H9 (cell line): Measurements from ENCODE around the gene GPC6. TPM values are rescaled to one million over a fixed set of nuclear protein-coding genes. Genes with fewer than 3 reads are reported as not detected.

ENCODE experiments used
- DNase-seq: peaks from one replicate; pipeline ENCODE4 v3.0.0-alpha.2; 2017
- H2AFZ ChIP-seq: one replicate; pipeline ENCODE4 v1.6.1; 2013; ENCODE audit warnings: mild to moderate bottlenecking, low read length, control low read depth, moderate library complexity
- H2AK5ac ChIP-seq: 2 replicates; pipeline ENCODE4 v1.6.1; 2013; ENCODE audit warnings: low read length, control low read depth, mixed read lengths; ENCODE audit not compliant: insufficient read length
- H2BK120ac ChIP-seq: one replicate; pipeline ENCODE4 v1.6.1; 2013; ENCODE audit warnings: low read depth, mild to moderate bottlenecking, low read length, control low read depth, inconsistent platforms; ENCODE audit not compliant: poor library complexity, severe bottlenecking
- H2BK12ac ChIP-seq: 2 replicates; pipeline ENCODE4 v1.6.1; 2013; ENCODE audit warnings: low read length, control low read depth, mixed read lengths, low read depth; ENCODE audit not compliant: insufficient read length
- H2BK15ac ChIP-seq: 2 replicates; pipeline ENCODE4 v1.6.1; 2013; ENCODE audit warnings: low read depth, low read length, control low read depth
- H2BK20ac ChIP-seq: one replicate; pipeline ENCODE4 v1.6.1; 2013; ENCODE audit warnings: low read depth, mild to moderate bottlenecking, low read length, control low read depth, inconsistent platforms; ENCODE audit not compliant: poor library complexity, severe bottlenecking
- H2BK5ac ChIP-seq: 2 replicates; pipeline ENCODE4 v1.6.1; 2013; ENCODE audit warnings: low read length, control low read depth, mixed read lengths; ENCODE audit not compliant: insufficient read length
- H3K14ac ChIP-seq: 2 replicates; pipeline ENCODE4 v1.6.1; 2013; ENCODE audit warnings: low read length, control low read depth; ENCODE audit not compliant: insufficient read depth
- H3K18ac ChIP-seq: 2 replicates; pipeline ENCODE4 v1.6.1; 2013; ENCODE audit warnings: low read depth, mild to moderate bottlenecking, mixed read lengths, low read length, control low read depth; ENCODE audit not compliant: insufficient read length
- H3K23ac ChIP-seq: 2 replicates; pipeline ENCODE4 v1.6.1; 2013; ENCODE audit warnings: low read length, control low read depth, mixed read lengths, low read depth; ENCODE audit not compliant: insufficient read length
- H3K23me2 ChIP-seq: 2 replicates; pipeline ENCODE4 v1.6.1; 2013; ENCODE audit warnings: low read depth, mild to moderate bottlenecking, mixed read lengths, low read length, control low read depth; ENCODE audit not compliant: insufficient read length, poor library complexity, severe bottlenecking
- H3K27ac ChIP-seq: 2 replicates; pipeline ENCODE4 v1.5.1; 2013; ENCODE audit warnings: low read length, control low read depth, mixed read lengths, low read depth; ENCODE audit not compliant: insufficient read length
- H3K27me3 ChIP-seq: 2 replicates; pipeline ENCODE4 v1.6.1; 2013; ENCODE audit warnings: low read length, control low read depth, inconsistent platforms; ENCODE audit not compliant: insufficient read depth
- H3K4ac ChIP-seq: 2 replicates; pipeline ENCODE4 v1.6.1; 2013; ENCODE audit warnings: low read depth, mild to moderate bottlenecking, control low read depth, inconsistent platforms, low read length, moderate library complexity
- H3K4me1 ChIP-seq: 2 replicates; pipeline ENCODE4 v1.6.1; 2013; ENCODE audit warnings: low read length, control low read depth, inconsistent platforms; ENCODE audit not compliant: insufficient read depth
- H3K4me2 ChIP-seq: 2 replicates; pipeline ENCODE4 v1.6.1; 2013; ENCODE audit warnings: low read length, control low read depth, mixed read lengths; ENCODE audit not compliant: insufficient read length, insufficient read depth
- H3K56ac ChIP-seq: 2 replicates; pipeline ENCODE4 v1.6.1; 2013; ENCODE audit warnings: low read depth, mild to moderate bottlenecking, mixed read lengths, low read length, control low read depth; ENCODE audit not compliant: insufficient read length
- H3K79me1 ChIP-seq: 2 replicates; pipeline ENCODE4 v1.6.1; 2013; ENCODE audit warnings: low read depth, mild to moderate bottlenecking, moderate library complexity, low read length, control low read depth, inconsistent platforms; ENCODE audit not compliant: insufficient read depth, poor library complexity, severe bottlenecking
- H3K79me2 ChIP-seq: 2 replicates; pipeline ENCODE4 v1.6.1; 2013; ENCODE audit warnings: low read length, control low read depth, inconsistent platforms; ENCODE audit not compliant: insufficient read depth
- H3K9ac ChIP-seq: 2 replicates; pipeline ENCODE4 v1.6.1; 2013; ENCODE audit warnings: low read length, control low read depth, mixed read lengths; ENCODE audit not compliant: insufficient read length; ENCODE audit errors: extremely low read depth
- H3K9me3 ChIP-seq: one replicate; pipeline ENCODE4 v1.6.1; 2013; ENCODE audit warnings: low read depth, low read length, inconsistent platforms; ENCODE audit not compliant: control insufficient read depth
- H3T11ph ChIP-seq: one replicate; pipeline ENCODE4 v1.6.1; 2013; ENCODE audit warnings: mild to moderate bottlenecking, low read length, control low read depth, inconsistent platforms
- H4K20me1 ChIP-seq: one replicate; pipeline ENCODE4 v1.6.1; 2013; ENCODE audit not compliant: control insufficient read depth, insufficient read length, insufficient read depth
- H4K5ac ChIP-seq: 2 replicates; pipeline ENCODE4 v1.6.1; 2013; ENCODE audit warnings: low read depth, mild to moderate bottlenecking, mixed read lengths, low read length, control low read depth; ENCODE audit not compliant: insufficient read length
- H4K8ac ChIP-seq: replicated peaks from 2 replicates; pipeline ENCODE4 v1.6.1; 2013; ENCODE audit warnings: low read length, control low read depth, mixed read lengths, low read depth; ENCODE audit not compliant: insufficient read length
- H4K91ac ChIP-seq: 2 replicates; pipeline ENCODE4 v1.6.1; 2013; ENCODE audit warnings: low read depth, mild to moderate bottlenecking, moderate library complexity, mixed read lengths, low read length, control low read depth; ENCODE audit not compliant: insufficient read length
- H3K27ac Mint-ChIP-seq, 3 experiments: 2 replicates in 2 of 3; 3 replicates in 1 of 3; pipeline ENCODE4 v1.8.0; 2020 to 2021; ENCODE audit warnings: mixed read lengths in 3 of 3, mild to moderate bottlenecking in 1 of 3, moderate library complexity in 1 of 3
- H3K27me3 Mint-ChIP-seq: 2 replicates; pipeline ENCODE4 v1.8.0; 2021; ENCODE audit warnings: low read depth, mild to moderate bottlenecking, moderate library complexity, mixed read lengths
- H3K36me3 Mint-ChIP-seq, 3 experiments: 2 replicates in 2 of 3; 3 replicates in 1 of 3; pipeline ENCODE4 v1.8.0; 2020 to 2021; ENCODE audit warnings: low read depth in 3 of 3, mixed read lengths in 3 of 3; ENCODE audit not compliant: insufficient read depth in 1 of 3
- H3K4me1 Mint-ChIP-seq, 2 experiments: 2 replicates each; pipeline ENCODE4 v1.8.0; 2020; ENCODE audit warnings: mixed read lengths in 2 of 2
- H3K4me3 Mint-ChIP-seq, 2 experiments: 2 replicates in 1 of 2; 3 replicates in 1 of 2; pipeline ENCODE4 v1.8.0; 2020 to 2021; ENCODE audit warnings: mild to moderate bottlenecking in 2 of 2, mixed read lengths in 2 of 2, moderate library complexity in 1 of 2
- H3K9me3 Mint-ChIP-seq, 2 experiments: 2 replicates in 1 of 2; 3 replicates in 1 of 2; pipeline ENCODE4 v1.8.0; 2020; ENCODE audit warnings: mild to moderate bottlenecking in 2 of 2, mixed read lengths in 2 of 2, moderate library complexity in 1 of 2
- WGBS: extraction: QIAGEN DNeasy Blood & Tissue Kit; methylation state at CpG from one replicate; pipeline ENCODE4 v1.1.7; 2013; ENCODE audit warnings: missing lambda C conversion rate, low lambda C conversion rate, mixed read lengths; ENCODE audit not compliant: insufficient read length; ENCODE audit errors: extremely low coverage; 5-methylcytosine and 5-hydroxymethylcytosine counted together
- total RNA-seq: library from RNA; stranded (reverse); gene quantifications from 2 replicates; pipeline ENCODE4 v1.2.1, GENCODE V29; 2021
- TF ChIP-seq, protein P1 (sequence below): fragments of 200-600 bp; sonication (generic); conservative IDR thresholded peaks from 3 replicates; pipeline ENCODE4 v1.8.0; 2021; ENCODE audit warnings: antibody characterized with exemption, mild to moderate bottlenecking

The GPC6 gene
- total RNA-seq, 1 experiment from 2014 or later, result 15.6 TPM

DNA sequence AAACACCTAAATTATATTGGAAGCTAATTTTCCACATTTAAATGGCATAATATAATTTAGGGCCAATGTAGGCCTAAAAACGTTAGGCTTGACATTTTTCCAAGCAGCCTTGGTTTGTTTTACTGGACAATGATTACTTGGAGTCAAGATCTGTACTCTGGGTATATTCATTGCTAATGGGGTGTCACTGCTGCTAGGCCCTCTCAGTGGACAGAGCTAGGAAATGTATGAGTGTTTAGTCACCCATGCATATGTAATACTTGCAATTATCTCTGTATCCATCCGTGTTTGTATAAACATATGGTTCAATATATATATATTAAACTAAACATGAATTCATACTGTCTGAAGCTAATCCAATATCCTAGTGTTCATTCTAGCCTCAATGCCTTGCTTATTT is 654.8 kb downstream of the GPC6 start:
- H4K20me1 ChIP-seq, result no peaks in the 10 kb centered on the region
- peaks cover 0 to 2% of the 10 kb centered on the region in 2 experiments; a peak in 1 of 4 replicates for H3K4me1 Mint-ChIP-seq
- H3K9ac ChIP-seq, result no peak overlapping the region
- H3K4ac ChIP-seq, result no peak overlapping the region
- H4K5ac ChIP-seq, result no peak overlapping the region
- no peak overlapping the region for H3T11ph ChIP-seq
- TF ChIP-seq, protein P1, sequence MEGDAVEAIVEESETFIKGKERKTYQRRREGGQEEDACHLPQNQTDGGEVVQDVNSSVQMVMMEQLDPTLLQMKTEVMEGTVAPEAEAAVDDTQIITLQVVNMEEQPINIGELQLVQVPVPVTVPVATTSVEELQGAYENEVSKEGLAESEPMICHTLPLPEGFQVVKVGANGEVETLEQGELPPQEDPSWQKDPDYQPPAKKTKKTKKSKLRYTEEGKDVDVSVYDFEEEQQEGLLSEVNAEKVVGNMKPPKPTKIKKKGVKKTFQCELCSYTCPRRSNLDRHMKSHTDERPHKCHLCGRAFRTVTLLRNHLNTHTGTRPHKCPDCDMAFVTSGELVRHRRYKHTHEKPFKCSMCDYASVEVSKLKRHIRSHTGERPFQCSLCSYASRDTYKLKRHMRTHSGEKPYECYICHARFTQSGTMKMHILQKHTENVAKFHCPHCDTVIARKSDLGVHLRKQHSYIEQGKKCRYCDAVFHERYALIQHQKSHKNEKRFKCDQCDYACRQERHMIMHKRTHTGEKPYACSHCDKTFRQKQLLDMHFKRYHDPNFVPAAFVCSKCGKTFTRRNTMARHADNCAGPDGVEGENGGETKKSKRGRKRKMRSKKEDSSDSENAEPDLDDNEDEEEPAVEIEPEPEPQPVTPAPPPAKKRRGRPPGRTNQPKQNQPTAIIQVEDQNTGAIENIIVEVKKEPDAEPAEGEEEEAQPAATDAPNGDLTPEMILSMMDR, result no peak
- no peaks in the 10 kb centered on the region for H3K79me1 ChIP-seq
- no peak overlapping the region for H2BK15ac ChIP-seq
- no peak overlapping the region for H3K23ac ChIP-seq
- H2AK5ac ChIP-seq, result no peak overlapping the region
- DNase-seq, result no peak
- H3K18ac ChIP-seq, result no peak overlapping the region
- H3K4me3 Mint-ChIP-seq, result no peak overlapping the region
- H2BK5ac ChIP-seq, result no peak overlapping the region
- no peak overlapping the region for H2BK12ac ChIP-seq
- no peaks in the 10 kb centered on the region for H3K27me3 Mint-ChIP-seq
- H3K79me2 ChIP-seq, result no peaks in the 10 kb centered on the region
- H2AFZ ChIP-seq, result no peak overlapping the region
- no peak overlapping the region for H3K14ac ChIP-seq
- WGBS, result no CpG with 5 or more reads among the region's 2 CpGs
- no peak overlapping the region for H2BK120ac ChIP-seq
- no peak overlapping the region for H3K4me2 ChIP-seq
- H3K27ac Mint-ChIP-seq, result no peak overlapping the region
- no peaks in the 10 kb centered on the region for H3K27me3 ChIP-seq
- no peaks in the 10 kb centered on the region for H3K4me1 ChIP-seq
- H4K8ac ChIP-seq, result no peak overlapping the region
- H3K27ac ChIP-seq, result no peak overlapping the region
- peaks cover 4 to 12% (median 7%) of the 10 kb centered on the region in 3 experiments; a peak in 6 of 7 replicates for H3K36me3 Mint-ChIP-seq
- peaks cover 11% of the 10 kb centered on the region in 2 experiments for H3K9me3 Mint-ChIP-seq
- H4K91ac ChIP-seq, result no peak overlapping the region
- H3K9me3 ChIP-seq, result no peaks in the 10 kb centered on the region
- H3K56ac ChIP-seq, result no peak overlapping the region
- H3K23me2 ChIP-seq, result no peaks in the 10 kb centered on the region
- H2BK20ac ChIP-seq, result no peak overlapping the region
